Measurements from ENCODE around the gene AQR. TPM values are rescaled to one million over a fixed set of nuclear protein-coding genes. Genes with fewer than 3 reads are reported as not detected.

AQR gene
- total RNA-seq, 1 experiment from 2014 or later = 54.4 TPM

GRCh38 chr15:35007397-35007796, 37.9 kb upstream of the AQR start:
- H3K18ac ChIP-seq (ENCODE audit: insufficient read length, low read depth, low read length) = no peak overlapping the region
- no peaks in the 10 kb centered on the region for H3K27me3 ChIP-seq (ENCODE audit: insufficient read depth, low read length)
- H3K4me1 ChIP-seq (ENCODE audit: insufficient read depth, low read length) = no peaks in the 10 kb centered on the region
- H4K20me1 ChIP-seq (ENCODE audit: control insufficient read depth, insufficient read depth, insufficient read length) = no peaks in the 10 kb centered on the region
- H3T11ph ChIP-seq (ENCODE audit: low read length) = no peak overlapping the region
- H2BK12ac ChIP-seq (ENCODE audit: insufficient read length, low read depth, low read length) = no peak overlapping the region
- no peak overlapping the region for H3K14ac ChIP-seq (ENCODE audit: insufficient read depth, low read length)
- no peak overlapping the region for H4K8ac ChIP-seq (replicated peaks; ENCODE audit: insufficient read length, low read depth, low read length)
- H3K79me2 ChIP-seq (ENCODE audit: insufficient read depth, low read length) = no peaks in the 10 kb centered on the region
- peaks cover 3 to 7% of the 10 kb centered on the region in 2 experiments; a peak in 2 of 4 replicates for H3K4me1 Mint-ChIP-seq
- H2BK20ac ChIP-seq (ENCODE audit: low read depth, low read length, poor library complexity, severe bottlenecking) = no peak overlapping the region
- H3K9ac ChIP-seq (ENCODE audit: extremely low read depth, insufficient read length, low read length) = no peak overlapping the region
- no peak overlapping the region for H2BK15ac ChIP-seq (ENCODE audit: low read depth, low read length)
- no peaks in the 10 kb centered on the region for H3K23me2 ChIP-seq (ENCODE audit: insufficient read length, low read depth, low read length, poor library complexity, severe bottlenecking)
- TF ChIP-seq, protein P1, sequence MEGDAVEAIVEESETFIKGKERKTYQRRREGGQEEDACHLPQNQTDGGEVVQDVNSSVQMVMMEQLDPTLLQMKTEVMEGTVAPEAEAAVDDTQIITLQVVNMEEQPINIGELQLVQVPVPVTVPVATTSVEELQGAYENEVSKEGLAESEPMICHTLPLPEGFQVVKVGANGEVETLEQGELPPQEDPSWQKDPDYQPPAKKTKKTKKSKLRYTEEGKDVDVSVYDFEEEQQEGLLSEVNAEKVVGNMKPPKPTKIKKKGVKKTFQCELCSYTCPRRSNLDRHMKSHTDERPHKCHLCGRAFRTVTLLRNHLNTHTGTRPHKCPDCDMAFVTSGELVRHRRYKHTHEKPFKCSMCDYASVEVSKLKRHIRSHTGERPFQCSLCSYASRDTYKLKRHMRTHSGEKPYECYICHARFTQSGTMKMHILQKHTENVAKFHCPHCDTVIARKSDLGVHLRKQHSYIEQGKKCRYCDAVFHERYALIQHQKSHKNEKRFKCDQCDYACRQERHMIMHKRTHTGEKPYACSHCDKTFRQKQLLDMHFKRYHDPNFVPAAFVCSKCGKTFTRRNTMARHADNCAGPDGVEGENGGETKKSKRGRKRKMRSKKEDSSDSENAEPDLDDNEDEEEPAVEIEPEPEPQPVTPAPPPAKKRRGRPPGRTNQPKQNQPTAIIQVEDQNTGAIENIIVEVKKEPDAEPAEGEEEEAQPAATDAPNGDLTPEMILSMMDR (conservative IDR thresholded peaks at IDR 0.05) = no peak
- H3K4me3 Mint-ChIP-seq = no peak overlapping the region
- WGBS (ENCODE audit: extremely low coverage, insufficient read length, low lambda C conversion rate) = no CpG with 5 or more reads among the region's 2 CpGs
- no peak overlapping the region for H3K27ac ChIP-seq (ENCODE audit: insufficient read length, low read depth, low read length)
- no peak overlapping the region for H3K4me2 ChIP-seq (ENCODE audit: insufficient read depth, insufficient read length, low read length)
- H2BK5ac ChIP-seq (ENCODE audit: insufficient read length, low read length) = no peak overlapping the region
- H3K27me3 Mint-ChIP-seq (ENCODE audit: low read depth) = no peaks in the 10 kb centered on the region
- no peaks in the 10 kb centered on the region for H3K79me1 ChIP-seq (ENCODE audit: insufficient read depth, low read depth, low read length, poor library complexity, severe bottlenecking)
- H4K91ac ChIP-seq (ENCODE audit: insufficient read length, low read depth, low read length) = no peak overlapping the region
- no peak overlapping the region for H3K27ac Mint-ChIP-seq
- H3K9me3 ChIP-seq (ENCODE audit: control insufficient read depth, low read depth, low read length) = no peaks in the 10 kb centered on the region
- H3K23ac ChIP-seq (ENCODE audit: insufficient read length, low read depth, low read length) = no peak overlapping the region
- H2AFZ ChIP-seq (ENCODE audit: low read length) = no peak overlapping the region
- no peak overlapping the region for H3K4ac ChIP-seq (ENCODE audit: low read depth, low read length)
- H3K9me3 Mint-ChIP-seq = peaks cover 0 to 2% of the 10 kb centered on the region in 2 experiments; a peak in 1 of 5 replicates
- H2BK120ac ChIP-seq (ENCODE audit: low read depth, low read length, poor library complexity, severe bottlenecking) = no peak overlapping the region
- no peak overlapping the region for H3K56ac ChIP-seq (ENCODE audit: insufficient read length, low read depth, low read length)
- H2AK5ac ChIP-seq (ENCODE audit: insufficient read length, low read length) = no peak overlapping the region
- no peaks in the 10 kb centered on the region; a peak in 2 of 7 replicates for H3K36me3 Mint-ChIP-seq (ENCODE audit: insufficient read depth in 1 of 3, low read depth in 3 of 3)
- no peak overlapping the region for H4K5ac ChIP-seq (ENCODE audit: insufficient read length, low read depth, low read length)
- DNase-seq = no peak
